NCI-H1092 treated with DMSO at 0.1 percent for 48 hours (cell line): Measurements from ENCODE around the gene SPACA6.

Source experiments
- DNase-seq: peaks from one replicate; lab custom pipeline; 2025; lab: John Stamatoyannopoulos, UW

SPACA6 gene

DNA sequence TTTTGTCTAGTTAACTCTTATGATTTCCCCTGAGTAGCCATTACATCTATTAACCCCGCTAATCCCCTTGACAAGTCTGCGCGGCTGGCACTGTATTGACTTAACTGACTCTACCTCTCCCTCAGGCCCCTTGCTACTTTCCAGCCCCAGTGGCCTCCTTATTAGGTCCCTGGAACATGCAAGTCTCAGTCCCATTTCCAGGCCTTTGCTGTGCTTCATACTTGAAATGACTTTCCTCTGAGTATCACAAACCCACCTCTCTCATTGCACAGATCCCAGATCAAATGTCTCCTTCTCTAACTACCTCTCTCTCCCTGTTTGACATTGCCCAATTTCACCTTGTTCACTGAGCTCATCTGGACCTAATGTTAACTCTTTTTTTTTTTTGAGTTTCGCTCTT lies 13.2 kb downstream of the SPACA6 start:
- no peak for DNase-seq

DNA sequence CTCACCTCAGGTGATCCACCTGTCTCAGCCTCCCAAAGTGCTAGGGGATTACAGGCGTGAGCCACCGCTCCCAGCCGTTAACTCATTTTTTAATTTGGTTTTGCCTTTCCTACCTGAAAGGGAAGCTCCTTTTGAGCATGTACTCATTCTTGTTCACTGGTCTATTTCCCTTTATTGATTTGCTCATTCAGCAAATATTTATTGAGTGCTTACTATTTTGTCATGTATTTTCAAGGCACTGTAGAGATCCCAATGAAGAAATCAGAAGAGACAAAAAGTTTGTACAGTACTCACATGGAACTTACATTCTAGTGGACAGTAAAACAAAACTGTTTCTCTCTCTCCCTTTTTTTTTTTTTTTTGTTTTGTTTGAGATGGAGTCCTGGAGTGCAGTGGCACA lies 13.8 kb downstream of the SPACA6 start:
- no peak for DNase-seq

DNA sequence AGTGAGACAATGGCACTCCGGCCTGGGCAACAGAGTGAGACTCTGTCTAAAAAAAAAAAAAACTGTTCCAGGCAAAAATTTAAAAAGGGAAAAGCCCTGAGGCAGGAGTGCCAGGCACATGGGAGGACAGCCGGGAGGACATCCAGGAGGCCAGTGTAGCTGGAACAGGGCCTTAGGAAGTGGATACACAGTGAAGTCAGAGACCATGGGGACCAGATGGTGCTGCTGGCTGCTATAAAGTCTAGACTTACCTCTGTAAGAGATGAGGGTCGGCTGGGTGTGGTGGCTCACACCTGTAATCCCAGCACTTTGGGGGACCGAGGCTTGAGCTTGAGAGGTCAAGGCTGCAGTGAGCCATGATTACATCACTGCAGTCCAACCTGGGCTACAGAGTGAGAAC lies 15.7 kb downstream of the SPACA6 start:
- no peak for DNase-seq

DNA sequence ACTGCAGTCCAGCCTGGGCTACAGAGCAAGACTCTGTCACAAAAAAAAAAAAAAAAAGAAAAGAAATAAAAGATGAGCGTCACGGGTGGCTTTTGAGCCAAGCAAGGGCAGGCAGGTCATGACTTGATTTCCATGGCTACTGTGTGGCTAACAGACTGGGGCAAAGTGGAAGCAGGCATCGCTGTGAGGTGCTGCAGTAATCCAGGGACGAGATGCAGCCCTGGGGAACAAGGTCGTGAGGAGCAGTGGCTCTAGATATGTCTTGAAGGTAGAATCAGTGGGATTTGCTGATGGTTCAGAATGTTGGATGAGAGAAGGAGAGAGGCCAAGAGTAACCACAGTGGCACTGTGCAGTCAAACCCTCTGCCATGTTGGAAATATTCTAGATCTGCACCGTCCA lies 16.4 kb downstream of the SPACA6 start:
- DNase-seq = no peak

DNA sequence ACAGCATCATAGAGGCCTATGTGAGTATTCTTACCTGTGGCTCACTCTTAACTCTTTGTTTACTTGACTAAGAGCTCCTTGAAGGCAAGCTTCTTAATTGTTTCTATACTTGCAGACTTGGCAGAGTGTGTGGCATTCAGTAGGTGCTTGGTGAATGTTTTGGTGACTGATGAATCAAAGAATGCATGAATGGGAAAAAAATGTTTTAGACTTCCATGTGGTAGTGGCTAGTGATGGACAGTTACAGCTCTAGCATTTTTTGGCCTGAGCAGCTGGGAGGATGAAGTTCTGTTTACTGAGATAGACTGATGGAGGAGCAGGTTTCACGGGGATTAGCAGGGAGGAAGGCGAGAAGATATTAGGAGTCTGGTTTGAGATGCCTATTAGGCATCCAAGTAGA lies 17.0 kb downstream of the SPACA6 start:
- DNase-seq = no peak

DNA sequence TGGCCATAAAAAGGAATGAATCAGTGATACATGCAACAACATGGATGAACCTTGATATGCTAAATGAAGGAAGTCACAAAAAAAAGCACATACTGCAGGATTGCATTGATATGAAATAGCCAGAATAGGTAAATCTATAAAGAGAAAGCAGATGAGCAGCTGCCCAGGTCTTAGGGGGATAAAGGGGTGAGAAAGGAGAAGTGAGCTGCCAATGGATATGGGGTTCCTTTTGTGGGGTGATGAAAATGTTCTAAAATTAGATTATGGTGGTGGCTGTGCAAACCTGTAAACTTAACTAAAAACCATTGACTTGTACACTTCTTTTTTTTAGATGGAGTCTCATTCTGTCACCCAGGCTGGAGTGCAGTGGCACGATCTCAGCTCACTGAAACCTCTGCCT lies 18.6 kb downstream of the SPACA6 start:
- no peak for DNase-seq

DNA sequence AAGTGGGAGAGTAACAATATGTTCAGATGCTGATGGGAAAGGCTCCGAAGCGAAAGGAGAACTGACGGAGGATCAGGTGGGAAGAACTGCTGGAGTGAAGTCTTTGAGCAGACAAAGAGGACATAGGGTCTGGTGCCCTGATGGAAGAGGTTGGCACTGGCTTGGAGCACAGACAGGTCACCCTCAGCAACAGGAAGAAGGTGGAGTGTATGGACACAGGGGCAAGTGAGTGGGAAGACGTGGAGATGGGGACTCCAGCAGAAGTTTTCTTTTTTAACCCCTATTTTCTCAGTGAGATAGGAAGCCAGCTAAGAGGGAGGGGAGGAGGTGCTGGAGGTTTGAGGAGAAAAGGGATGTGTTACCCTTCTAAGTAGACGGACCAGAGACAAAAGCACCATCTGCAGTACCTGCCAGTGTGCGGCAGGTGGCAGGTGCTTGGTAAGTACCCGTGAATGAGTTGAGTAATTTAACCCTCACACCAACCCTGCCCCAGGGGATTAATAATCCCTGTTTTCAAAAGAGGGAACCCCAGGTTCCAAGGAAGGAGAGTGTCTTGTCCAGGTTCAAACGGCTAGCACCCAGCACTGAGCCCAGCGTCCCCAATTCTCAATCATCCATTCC lies 19.4 kb downstream of the SPACA6 start:
- no peak for DNase-seq

DNA sequence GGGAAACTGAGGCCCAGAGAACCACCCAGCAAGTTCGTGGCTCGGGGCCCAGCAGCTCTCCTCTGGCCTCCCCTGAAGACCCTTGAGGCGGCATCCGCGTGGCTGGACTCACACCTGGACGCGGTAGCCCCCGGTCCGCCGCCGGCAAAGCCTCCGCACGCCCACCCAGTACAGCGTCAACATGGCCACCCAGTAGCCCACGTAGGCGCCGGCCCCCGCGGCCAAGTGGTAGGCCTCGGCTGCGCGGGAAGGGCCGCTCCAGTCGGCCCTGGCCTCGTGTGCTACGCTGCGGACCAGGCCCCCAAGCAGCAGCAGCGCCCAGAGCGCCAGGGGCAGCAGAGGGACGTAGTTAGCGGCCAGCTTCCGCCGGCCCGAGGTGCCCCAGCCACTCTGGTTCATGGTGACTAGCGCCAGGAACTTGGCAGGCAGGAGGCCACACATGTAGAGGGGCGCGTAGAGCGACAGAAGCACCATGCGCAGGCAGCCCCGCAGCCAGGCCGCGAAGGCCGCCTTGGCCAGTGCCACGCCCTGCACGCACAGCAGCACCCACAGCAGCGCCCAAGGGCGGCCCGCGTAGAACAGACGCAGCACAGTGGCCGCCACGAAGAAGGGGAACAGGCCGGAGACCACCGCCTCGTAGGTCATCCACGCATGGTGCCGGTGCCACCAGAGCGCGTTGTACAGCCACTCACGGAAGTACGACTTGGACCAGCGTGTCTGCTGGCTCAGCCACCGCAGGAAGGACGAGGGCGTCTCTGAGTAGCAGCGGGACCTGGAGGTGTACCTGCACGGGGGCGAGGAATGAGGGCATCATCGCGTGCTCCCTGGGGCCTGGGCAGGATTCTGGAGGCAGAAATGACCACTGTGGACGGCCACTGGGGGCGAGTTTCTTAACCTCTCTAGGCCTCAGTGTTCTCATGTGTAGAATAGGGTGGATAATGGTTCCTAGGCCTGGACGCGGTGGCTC lies 20.5 kb downstream of the SPACA6 start:
- no peak for DNase-seq

DNA sequence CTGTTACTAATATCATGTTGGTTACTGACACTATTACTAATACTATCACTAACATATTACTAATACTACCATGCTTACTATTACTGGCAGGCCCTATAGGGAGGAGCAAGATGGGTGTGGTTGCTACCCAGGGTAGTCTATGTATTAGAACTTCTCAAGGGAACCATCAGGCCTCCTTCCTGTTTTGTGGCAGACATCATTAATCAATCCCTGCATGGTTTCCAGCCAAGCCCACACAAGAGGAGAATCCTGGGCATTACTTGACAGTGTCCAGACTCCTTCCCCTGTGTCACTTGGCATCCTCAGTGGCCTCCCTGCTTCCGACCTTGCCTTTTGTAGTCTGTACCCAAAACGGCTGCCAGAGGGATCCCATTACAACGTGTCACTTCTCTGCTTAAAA lies 21.7 kb downstream of the SPACA6 start:
- no peak for DNase-seq

DNA sequence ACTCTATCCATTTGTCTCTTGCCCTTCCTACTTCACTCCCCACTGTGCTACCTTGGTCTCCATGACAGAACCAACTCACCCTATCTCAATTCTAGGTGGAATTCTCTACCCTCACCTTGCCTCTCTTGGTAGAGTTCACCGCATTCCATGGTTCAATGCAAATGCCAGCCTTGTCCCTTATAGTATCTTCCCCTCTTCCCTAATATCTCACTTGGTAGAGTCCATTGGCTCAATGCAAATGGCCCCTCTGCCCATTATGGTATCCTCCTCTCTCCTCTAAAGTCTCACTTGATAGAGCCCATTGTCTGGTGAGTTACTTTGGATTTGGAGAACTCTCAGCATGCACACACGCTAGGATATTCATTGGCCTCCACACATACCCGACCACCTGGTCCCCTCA lies 22.7 kb downstream of the SPACA6 start:
- no peak for DNase-seq

DNA sequence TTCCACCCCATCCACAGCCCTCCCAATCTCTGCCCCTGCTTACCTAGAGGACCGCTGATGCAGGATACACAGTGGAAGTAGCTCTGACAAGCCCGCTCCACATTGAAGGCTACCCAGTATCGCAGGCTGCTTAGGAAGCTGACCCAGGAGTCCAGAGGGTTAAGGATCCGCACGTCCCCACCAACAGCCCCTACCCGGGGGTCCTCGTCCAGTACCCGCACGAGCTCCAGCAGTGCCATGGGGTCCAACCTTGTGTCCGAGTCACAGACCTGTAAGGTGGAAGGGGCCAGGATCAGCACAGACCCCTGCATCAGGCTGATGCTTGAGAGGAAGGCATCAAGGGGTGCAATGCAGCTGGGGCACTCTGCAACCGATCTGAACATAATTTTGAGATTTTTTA lies 23.8 kb downstream of the SPACA6 start:
- DNase-seq = no peak

DNA sequence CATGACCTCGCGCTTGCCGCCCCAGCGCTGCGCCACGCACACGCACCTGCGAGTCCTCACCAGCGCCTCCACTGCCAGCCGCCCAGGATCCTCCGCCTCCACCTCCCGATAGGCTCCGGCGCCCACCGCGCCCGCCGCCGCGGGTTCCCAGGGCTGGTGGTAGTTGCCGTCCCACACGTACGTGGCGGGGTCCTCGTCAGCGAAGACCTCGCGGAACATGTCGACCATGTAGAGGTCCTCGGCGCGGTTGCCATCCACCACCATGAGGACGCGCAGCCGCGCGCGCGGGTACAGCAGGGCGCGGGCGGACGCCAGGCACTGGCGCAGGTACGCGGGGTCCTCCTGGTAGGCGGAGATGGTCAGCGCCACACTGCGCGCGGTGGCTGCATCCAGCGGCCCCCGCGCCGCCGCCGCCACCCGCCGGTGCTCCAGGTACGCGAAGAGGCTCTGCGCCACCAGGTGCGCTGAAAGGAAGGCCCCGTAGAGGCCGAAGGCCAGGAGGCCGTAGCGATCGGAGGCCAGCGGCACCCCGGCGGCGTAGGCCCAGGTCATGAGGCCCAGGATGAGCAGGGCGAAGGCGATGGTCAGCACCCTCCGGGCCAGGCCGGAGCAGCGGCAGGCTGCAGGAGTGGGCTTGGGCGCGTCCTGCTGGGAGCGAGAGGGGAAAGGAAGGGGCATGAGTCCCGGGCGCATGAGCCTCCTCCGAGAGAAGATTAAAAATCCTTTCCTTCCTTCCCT lies 26.3 kb downstream of the SPACA6 start:
- DNase-seq = no peak

DNA sequence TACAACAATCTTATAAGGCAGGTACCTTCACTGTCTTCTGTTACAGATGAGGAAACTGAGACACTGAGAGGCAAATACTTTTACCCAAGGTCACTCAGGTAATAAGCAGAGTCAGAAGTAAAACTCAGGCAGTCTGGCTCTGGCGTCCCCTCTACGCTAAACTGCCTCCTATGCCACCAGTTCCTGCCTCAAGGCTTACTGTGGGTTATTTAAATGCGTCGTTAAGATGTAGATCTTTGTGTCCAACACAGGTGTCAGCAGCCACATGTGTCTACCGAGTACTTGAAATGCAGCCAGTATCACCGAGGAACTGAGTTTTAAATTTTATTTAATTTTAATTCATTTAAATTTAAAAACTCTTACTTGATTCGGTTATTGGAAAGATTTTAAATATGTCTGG lies 28.8 kb downstream of the SPACA6 start:
- no peak for DNase-seq

DNA sequence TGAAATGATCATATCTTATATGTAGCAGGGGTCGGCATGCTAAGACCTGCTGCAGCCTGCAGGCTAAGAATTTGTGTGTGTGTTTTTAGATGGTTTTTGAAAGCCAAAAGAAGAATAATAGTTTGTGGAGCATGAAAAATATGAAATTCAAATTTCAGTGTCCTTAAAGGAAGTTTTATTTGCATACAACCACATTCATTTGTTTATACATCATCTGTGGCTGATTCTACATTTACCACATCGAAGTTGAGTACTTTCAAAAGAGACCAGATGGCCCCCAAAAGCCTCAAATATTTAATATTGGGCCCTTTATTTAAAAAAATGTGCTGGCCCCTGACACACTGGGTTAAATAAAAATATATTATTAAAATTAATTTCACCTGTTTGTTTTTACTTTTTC lies 29.4 kb downstream of the SPACA6 start:
- no peak for DNase-seq

DNA sequence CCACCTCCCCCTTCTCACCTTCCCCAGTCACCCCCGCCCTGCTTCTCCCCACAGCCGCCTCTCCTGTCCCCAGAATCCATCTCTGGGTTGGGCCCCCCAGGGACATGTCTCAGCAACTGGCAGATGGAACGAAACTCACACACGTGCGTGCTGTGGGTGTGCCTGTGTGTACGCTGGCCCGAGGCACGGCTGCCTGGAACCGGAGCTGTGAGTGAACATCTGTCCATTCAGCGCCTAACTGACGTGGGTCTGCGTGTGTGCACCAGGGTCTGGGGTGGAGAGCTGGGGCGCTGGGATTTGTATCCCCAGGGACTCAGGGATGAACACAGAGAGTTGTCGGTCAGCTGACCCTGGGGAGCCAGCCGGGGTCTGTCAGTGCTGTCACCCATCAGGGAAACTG lies 31.4 kb downstream of the SPACA6 start:
- no peak for DNase-seq

DNA sequence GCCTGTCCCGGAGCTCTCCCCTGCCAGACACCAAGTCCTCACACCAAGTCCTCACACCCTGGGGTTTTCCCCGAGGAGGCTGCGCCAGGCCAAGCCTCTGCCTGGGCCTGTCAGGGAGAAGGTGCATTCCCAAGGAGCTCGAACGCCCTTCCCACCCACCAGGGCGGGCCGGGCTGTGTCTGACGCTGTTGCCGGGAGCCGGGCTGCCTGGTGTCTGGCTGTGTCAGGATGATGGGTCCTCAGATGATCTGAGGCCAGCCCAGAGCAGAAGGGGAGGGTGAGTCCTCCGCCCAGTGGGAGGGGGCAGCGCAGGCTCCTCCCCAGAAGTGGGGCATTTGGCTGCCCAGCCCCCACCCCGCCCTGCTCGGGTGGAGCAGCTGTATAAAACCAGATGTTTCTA lies 32.9 kb downstream of the SPACA6 start:
- DNase-seq = no peak

DNA sequence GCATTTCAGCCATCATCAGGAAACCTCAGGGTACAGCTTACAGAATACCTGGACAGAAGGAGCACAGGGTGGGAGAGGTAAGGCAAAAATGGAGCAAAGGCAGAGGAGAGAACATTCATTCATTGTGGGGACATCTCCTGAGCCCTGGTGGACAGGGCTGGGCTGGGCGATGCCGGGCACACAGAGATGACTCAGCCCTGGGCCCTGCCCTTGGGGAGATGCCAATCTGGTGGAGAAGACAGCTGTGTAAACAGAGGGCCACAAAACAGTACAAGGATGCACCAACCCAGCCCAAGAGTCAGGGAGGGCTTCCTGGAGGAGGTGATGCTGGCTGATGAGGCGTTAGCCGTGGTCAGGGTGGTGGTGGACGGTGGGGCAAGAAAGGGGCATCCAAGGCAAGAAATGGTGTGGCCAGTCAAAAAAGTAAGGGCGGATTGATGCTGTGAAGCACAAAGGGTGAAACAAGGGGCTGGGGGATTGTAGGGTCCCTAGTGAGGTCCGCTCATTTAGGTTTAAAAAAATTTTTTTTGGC lies 34.3 kb downstream of the SPACA6 start:
- no peak for DNase-seq

DNA sequence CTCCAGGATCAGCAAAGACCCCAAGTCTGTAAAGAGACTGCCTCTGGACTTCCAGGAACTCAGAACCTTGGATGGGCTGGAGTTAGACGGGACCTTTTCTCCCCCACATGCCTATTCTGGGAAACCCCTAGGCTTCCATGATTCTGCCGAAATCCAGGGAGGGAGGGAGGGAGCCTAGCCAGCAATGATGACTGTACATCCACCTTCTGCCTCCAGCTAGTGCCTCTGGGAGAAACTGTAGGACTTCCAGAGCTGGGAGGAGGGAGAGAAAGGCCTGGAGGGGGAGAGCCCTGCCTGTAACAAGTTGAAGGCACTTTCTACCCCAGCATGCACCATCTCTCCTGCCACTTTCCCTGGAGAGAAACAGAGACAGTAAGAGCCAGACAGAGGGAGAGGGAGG lies 36.7 kb downstream of the SPACA6 start:
- no peak for DNase-seq

DNA sequence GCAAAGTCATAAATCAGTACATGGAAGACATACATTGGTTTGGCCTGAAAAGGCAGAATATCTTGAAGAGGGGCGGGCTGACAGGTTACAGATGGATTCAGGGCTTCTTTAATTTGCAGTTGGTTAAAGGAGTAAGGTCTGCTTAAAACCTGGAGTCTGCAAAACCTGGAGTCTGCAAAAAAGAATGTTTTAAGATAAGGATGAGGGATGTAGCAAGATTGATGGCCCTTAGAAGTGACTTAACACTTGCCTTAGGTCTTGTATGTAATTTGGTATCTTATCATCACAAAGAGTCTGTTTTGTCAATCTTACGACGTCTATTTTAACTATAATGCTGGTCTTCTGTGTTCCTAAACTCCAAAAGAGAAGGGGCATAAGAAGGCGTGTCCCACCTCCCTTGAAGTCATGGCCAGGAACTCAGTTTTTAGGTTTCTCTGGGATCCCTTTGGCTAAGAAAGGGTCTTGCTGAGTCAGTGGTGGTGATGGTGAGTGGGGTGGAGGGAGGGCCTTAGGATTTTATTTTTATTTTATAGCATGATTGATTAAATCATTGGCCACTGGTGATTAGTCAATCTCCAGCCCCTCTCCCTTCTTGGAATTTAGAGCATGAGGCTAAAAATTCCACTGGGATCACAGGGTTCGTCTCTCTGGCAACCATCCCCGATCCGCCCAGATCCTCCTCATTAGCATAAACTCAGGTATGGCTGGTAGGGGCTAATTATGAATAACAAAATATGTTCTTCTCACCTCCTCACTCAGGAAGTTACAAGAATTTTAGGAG lies 40.8 kb downstream of the SPACA6 start:
- no peak for DNase-seq

DNA sequence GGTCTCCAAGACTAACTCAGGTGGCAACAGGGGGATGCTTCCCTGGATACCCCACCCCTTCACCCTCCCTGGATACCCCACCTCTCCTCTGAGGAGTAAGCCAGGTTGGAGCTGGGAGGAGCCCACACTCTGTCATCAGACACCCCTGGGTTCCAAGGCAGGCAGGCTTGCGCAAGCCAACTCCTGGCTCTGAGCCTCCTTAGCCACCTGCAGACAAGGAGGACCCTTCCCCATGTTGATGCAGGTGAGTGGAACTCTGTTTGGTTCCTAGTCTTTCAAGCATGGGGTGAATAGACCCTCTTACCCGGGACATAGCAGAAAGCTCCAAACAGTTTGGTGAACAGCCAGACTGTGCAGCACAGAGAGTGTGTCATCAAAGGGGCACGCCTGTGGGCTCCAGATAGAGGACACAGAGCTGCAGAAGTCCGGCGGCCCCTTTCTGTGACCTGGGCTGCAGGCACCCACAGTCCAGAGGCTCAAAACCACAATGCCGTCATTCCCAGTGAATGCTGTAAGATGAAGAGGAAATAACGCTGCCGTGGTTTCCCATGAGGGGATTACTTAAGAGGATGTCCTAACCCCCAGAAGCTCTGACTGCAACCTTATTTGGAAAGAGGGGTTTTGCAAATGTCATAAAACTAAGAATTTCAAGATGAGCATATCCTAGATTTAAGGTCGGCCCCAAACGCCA lies 42.8 kb downstream of the SPACA6 start:
- no peak for DNase-seq

DNA sequence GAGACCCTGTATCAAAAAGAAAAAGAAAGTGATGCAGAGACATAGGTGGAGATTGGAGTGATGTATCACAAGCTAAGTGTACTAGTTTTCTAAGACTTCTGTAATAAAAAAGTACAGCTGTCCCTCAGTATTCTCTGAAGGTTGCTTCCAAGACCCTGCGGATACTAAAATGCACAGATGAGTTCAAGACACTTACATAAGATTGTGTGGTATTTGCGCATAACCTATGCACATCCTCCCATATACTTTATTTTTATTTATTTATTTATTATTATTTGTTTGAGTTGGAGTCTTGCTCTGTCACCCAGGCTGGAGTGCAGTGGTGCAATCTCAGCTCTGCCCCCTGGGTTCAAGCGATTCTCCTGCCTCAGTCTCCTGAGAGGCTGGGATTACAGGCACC lies 44.3 kb downstream of the SPACA6 start:
- DNase-seq = no peak
